H1 (cell line): ENCODE results near the gene DDC.

ENCODE experiments used
- CTCF ChIP-seq, 3 experiments: IDR thresholded peaks; 1 replicate in 2 of 3; 2 replicates in 1 of 3; pipeline versions ENCODE4 v1.5.1 to v1.6.1; 2011; ENCODE audit warnings: low read length in 3 of 3, mild to moderate bottlenecking in 3 of 3, inconsistent platforms in 2 of 3, low read depth in 1 of 3, moderate library complexity in 1 of 3; ENCODE audit not compliant: insufficient read depth in 1 of 3; ENCODE audit errors: control extremely low read depth in 1 of 3
- EGR1 ChIP-seq: IDR thresholded peaks from 2 replicates; pipeline ENCODE4 v1.6.1; 2011; ENCODE audit warnings: low read depth, low read length, borderline replicate concordance
- EZH2 ChIP-seq: fragments of 200-600 bp; sonication (generic); IDR thresholded peaks from 2 replicates; pipeline ENCODE4 v1.7.1; 2012; ENCODE audit warnings: low read depth, mild to moderate bottlenecking, moderate library complexity, low read length, inconsistent platforms; ENCODE audit not compliant: severe bottlenecking
- GABPA ChIP-seq: IDR thresholded peaks from 2 replicates; pipeline ENCODE4 v1.6.1; 2011; ENCODE audit warnings: mild to moderate bottlenecking, low read length, moderate library complexity, borderline replicate concordance; ENCODE audit not compliant: insufficient read depth
- JUND ChIP-seq: IDR thresholded peaks from 2 replicates; pipeline ENCODE4 v1.6.1; 2011; ENCODE audit warnings: mild to moderate bottlenecking, improper control_type of control experiment, low read length
- MAFK ChIP-seq: IDR thresholded peaks from 2 replicates; pipeline ENCODE4 v1.6.1; 2012; ENCODE audit warnings: low read depth, mild to moderate bottlenecking, improper control_type of control experiment, low read length
- RAD21 ChIP-seq, 2 experiments: IDR thresholded peaks in 1 of 2; conservative IDR thresholded peaks in 1 of 2; 2 replicates each; pipeline ENCODE4 v1.6.1; 2011; ENCODE audit warnings: low read depth in 2 of 2, low read length in 2 of 2, improper control_type of control experiment in 1 of 2, inconsistent platforms in 1 of 2, mild to moderate bottlenecking in 1 of 2, moderate library complexity in 1 of 2
- SIRT6 ChIP-seq: IDR thresholded peaks from one replicate; pipeline ENCODE4 v1.7.1; 2012; ENCODE audit warnings: low read length, inconsistent platforms
- SRF ChIP-seq: IDR thresholded peaks from 2 replicates; pipeline ENCODE4 v1.6.1; 2011; ENCODE audit warnings: mild to moderate bottlenecking, low read depth, low read length, moderate library complexity
- TAF1 ChIP-seq: IDR thresholded peaks from 2 replicates; pipeline ENCODE4 v1.6.1; 2011; ENCODE audit warnings: mild to moderate bottlenecking, low read depth, low read length
- TAF7 ChIP-seq: optimal IDR thresholded peaks from 2 replicates; pipeline ENCODE3; 2011; ENCODE audit warnings: low read depth, mild to moderate bottlenecking, inconsistent platforms, low read length, moderate library complexity, borderline replicate concordance

DNA sequence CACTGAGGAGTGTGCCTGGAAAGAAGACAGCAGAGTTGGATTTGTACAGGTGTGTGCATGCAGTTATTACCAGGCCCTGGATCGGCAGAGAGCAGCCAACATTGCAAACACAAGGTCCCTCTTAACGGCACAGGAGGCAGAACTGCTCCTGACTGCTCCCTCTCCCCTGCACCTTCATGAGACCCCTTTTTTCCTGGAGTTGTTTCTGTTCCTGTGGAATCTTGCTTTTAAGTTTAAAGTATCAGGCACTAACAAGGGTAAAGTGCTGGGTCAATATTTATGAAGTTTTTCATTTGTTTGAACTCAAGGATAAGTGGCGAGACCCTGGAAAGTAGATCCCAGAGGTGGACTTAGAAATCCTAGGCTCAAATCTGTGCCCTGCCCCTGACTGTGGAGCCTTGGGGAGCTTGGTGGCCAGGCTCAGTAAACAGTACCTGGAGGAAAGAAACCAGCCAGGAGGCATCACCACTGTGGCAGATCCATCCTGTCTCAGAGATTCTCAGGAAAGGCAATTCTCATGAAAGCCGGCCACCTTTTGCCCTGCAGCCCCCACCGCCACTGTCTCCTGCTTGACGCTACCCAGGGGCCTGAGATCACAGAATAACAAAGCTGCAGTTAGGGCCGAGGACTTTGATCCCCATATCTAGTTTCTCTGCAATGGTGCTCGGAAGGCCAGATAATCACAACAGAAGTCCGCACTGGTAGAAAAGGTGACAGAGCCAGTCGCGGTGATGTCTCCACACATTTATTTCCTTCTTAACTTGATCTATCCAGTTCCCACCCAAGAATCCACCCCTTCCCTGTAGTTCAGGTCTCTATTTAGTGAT lies 36.7 kb downstream of the DDC start:
- TF ChIP-seq EZH2: no peak
- no peak for TF ChIP-seq CTCF (IDR thresholded peaks at IDR 0.05; ENCODE audit: control extremely low read depth in 1 of 3, insufficient read depth in 1 of 3, low read depth in 1 of 3, low read length in 3 of 3)
- no peak for TF ChIP-seq EGR1
- no peak for TF ChIP-seq SIRT6
- TF ChIP-seq GABPA: no peak
- no peak for TF ChIP-seq JUND
- no peak for TF ChIP-seq SRF
- no peak for TF ChIP-seq MAFK
- no peak for TF ChIP-seq TAF1
- TF ChIP-seq RAD21 (IDR thresholded peaks at IDR 0.05 in 1 of 2, conservative IDR thresholded peaks at IDR 0.05 in 1 of 2; ENCODE audit: low read depth in 2 of 2, low read length in 2 of 2): no peak
- no peak for TF ChIP-seq TAF7
